HCT116 (cell line): ENCODE measurements around the gene NRBF2. TPM values are rescaled to one million over a fixed set of nuclear protein-coding genes. Genes with fewer than 3 reads are reported as not detected.

Source experiments
- ATAC-seq: fragments of 200-7000 bp; cut with Tn5 transposase; 2 replicates; pipeline ENCODE4 v1.9.1; 2020; ENCODE audit warnings: mild to moderate bottlenecking, moderate library complexity
- BruUV-seq: library from RNA; stranded (reverse); fragments of 400-500 nt; replicated peaks from 2 replicates; lab custom pipeline; 2021; lab: Mats Ljungman, UMichigan
- CTCF ChIA-PET: fragments of 300-600 bp; sonication (Branson Sonifier 250); formaldehyde crosslinking; loops from one replicate; lab custom pipeline; 2021; ENCODE audit warnings: antibody characterized with exemption; lab: Charles Lee
- POLR2A ChIA-PET: fragments of 300-600, 350-600 bp; sonication (Branson Sonifier 250); formaldehyde crosslinking; loops from one replicate; lab custom pipeline; 2021; ENCODE audit warnings: antibody characterized with exemption; lab: Charles Lee
- RAD21 ChIA-PET, 2 experiments: fragments of 300-600 bp; sonication (Branson Sonifier 250); formaldehyde crosslinking; loops; one replicate each; lab custom pipeline; 2023; ENCODE audit warnings: low total read pairs in 2 of 2; ENCODE audit not compliant: uncharacterized antibody in 2 of 2, unreplicated experiment in 2 of 2, low non-redundant PET in 1 of 2; lab: Charles Lee
- DNase-seq: peaks from one replicate; pipeline ENCODE4 v3.0.0-alpha.2; 2010; ENCODE audit warnings: low read depth, low spot score
- H2AFZ ChIP-seq: fragments of 200-600 bp; shearing (Covaris generic), sonication (generic); 2 replicates; pipeline ENCODE4 v1.6.1; 2017; ENCODE audit warnings: low read depth, mixed run types, mixed read lengths, antibody characterized with exemption, low read length; ENCODE audit not compliant: poor library complexity, severe bottlenecking
- H3K27ac ChIP-seq: 2 replicates; pipeline ENCODE4 v1.5.1; 2012; ENCODE audit warnings: low read depth, low read length
- H3K27me3 ChIP-seq: fragments of 200-600 bp; sonication (generic); 2 replicates; pipeline ENCODE4 v1.6.1; 2016; ENCODE audit warnings: mixed run types, low read length, mixed read lengths; ENCODE audit not compliant: insufficient read depth
- H3K36me3 ChIP-seq, 2 experiments: fragments of 200-500 bp in 1 of 2; fragments of 200-600 bp in 1 of 2; sonication (Bioruptor generic) in 1 of 2; sonication (generic) in 1 of 2; 2 replicates each; pipeline versions ENCODE4 v1.5.1 to v1.6.1; 2014 to 2016; ENCODE audit warnings: low read length in 2 of 2, inconsistent platforms in 1 of 2, mixed read lengths in 1 of 2, mixed run types in 1 of 2; ENCODE audit not compliant: insufficient read depth in 2 of 2, control insufficient read depth in 1 of 2
- H3K4me1 ChIP-seq, 2 experiments: fragments of 200-600 bp in 1 of 2; sonication (generic) in 1 of 2; 2 replicates each; pipeline versions ENCODE4 v1.5.1 to v1.6.1; 2012 to 2017; ENCODE audit warnings: low read length in 2 of 2, inconsistent platforms in 1 of 2, mild to moderate bottlenecking in 1 of 2, mixed read lengths in 1 of 2, mixed run types in 1 of 2, moderate library complexity in 1 of 2; ENCODE audit not compliant: insufficient read depth in 2 of 2, control insufficient read depth in 1 of 2
- H3K4me2 ChIP-seq: fragments of 200-600 bp; sonication (generic); 2 replicates; pipeline ENCODE4 v1.6.1; 2017; ENCODE audit warnings: mixed run types, low read length, mixed read lengths
- H3K4me3 ChIP-seq, 2 experiments: fragments of 200-600 bp in 1 of 2; sonication (generic) in 1 of 2; replicated peaks in 1 of 2; 2 replicates each; pipeline ENCODE4 v1.5.1; 2011 to 2016; ENCODE audit warnings: low read length in 2 of 2, control low read depth in 1 of 2, low read depth in 1 of 2, mild to moderate bottlenecking in 1 of 2, mixed read lengths in 1 of 2, mixed run types in 1 of 2
- H3K79me2 ChIP-seq: fragments of 200-600 bp; sonication (generic); 2 replicates; pipeline ENCODE4 v1.6.1; 2017; ENCODE audit warnings: mild to moderate bottlenecking, mixed run types, low read length, moderate library complexity, mixed read lengths; ENCODE audit not compliant: insufficient read depth
- H3K9ac ChIP-seq: fragments of 200-600 bp; sonication (generic); 2 replicates; pipeline ENCODE4 v1.6.1; 2016; ENCODE audit warnings: low read length, mixed read lengths
- H3K9me2 ChIP-seq: fragments of 200-600 bp; sonication (generic), shearing (Covaris generic); 2 replicates; pipeline ENCODE4 v1.6.1; 2017; ENCODE audit warnings: mixed run types, mild to moderate bottlenecking, moderate library complexity; ENCODE audit not compliant: insufficient read depth
- H3K9me3 ChIP-seq, 2 experiments: fragments of 200-500 bp in 1 of 2; fragments of 200-600 bp in 1 of 2; sonication (Bioruptor generic) in 1 of 2; sonication (generic) in 1 of 2; 2 replicates each; pipeline ENCODE4 v1.6.1; 2014 to 2017; ENCODE audit warnings: low read length in 2 of 2, mixed read lengths in 2 of 2, inconsistent platforms in 1 of 2, low read depth in 1 of 2, mild to moderate bottlenecking in 1 of 2, mixed run types in 1 of 2, moderate library complexity in 1 of 2; ENCODE audit not compliant: control insufficient read depth in 1 of 2, insufficient read depth in 1 of 2
- H4K20me1 ChIP-seq: fragments of 200-600 bp; sonication (generic), shearing (Covaris generic); 2 replicates; pipeline ENCODE4 v1.6.1; 2017; ENCODE audit warnings: mixed run types, mild to moderate bottlenecking, moderate library complexity; ENCODE audit not compliant: insufficient read depth
- CBX3 ChIP-seq: IDR thresholded peaks from 2 replicates; pipeline ENCODE4 v1.6.1; 2012; ENCODE audit warnings: low read depth
- CEBPB ChIP-seq: IDR thresholded peaks from 2 replicates; pipeline ENCODE4 v1.6.1; 2012; ENCODE audit warnings: low read depth
- EGR1 ChIP-seq: IDR thresholded peaks from 2 replicates; pipeline ENCODE4 v1.6.1; 2012; ENCODE audit warnings: low read depth
- ELF1 ChIP-seq: IDR thresholded peaks from 2 replicates; pipeline ENCODE4 v1.6.1; 2012; ENCODE audit warnings: low read depth, borderline replicate concordance
- EZH2 ChIP-seq: fragments of 200-600 bp; sonication (generic); IDR thresholded peaks from 2 replicates; pipeline ENCODE4 v1.6.1; 2017; ENCODE audit warnings: antibody characterized with exemption, mixed run types
- EZH2phosphoT487 ChIP-seq: fragments of 200-600 bp; IDR thresholded peaks from 2 replicates; pipeline ENCODE4 v1.6.1; 2018; ENCODE audit warnings: antibody characterized with exemption, borderline replicate concordance
- FOSL1 ChIP-seq: IDR thresholded peaks from 2 replicates; pipeline ENCODE4 v1.6.1; 2012; ENCODE audit warnings: low read depth
- JUND ChIP-seq: IDR thresholded peaks from 2 replicates; pipeline ENCODE4 v1.6.1; 2012
- SRF ChIP-seq: IDR thresholded peaks from 2 replicates; pipeline ENCODE4 v1.6.1; 2012; ENCODE audit warnings: low read depth
- TCF7L2 ChIP-seq: IDR thresholded peaks from 2 replicates; pipeline ENCODE4 v1.7.0; 2011; ENCODE audit warnings: borderline replicate concordance, inconsistent platforms; ENCODE audit not compliant: insufficient read depth, insufficient read length; ENCODE audit errors: extremely low read depth
- YY1 ChIP-seq: IDR thresholded peaks from 2 replicates; pipeline ENCODE4 v1.6.1; 2011; ENCODE audit warnings: low read length, low read depth, moderate library complexity, mild to moderate bottlenecking; ENCODE audit not compliant: insufficient replicate concordance; ENCODE audit errors: extremely low read depth
- ZFX ChIP-seq: fragments of 450-650 bp; IDR thresholded peaks from 2 replicates; pipeline ENCODE4 v1.6.1; 2017
- ZNF274 ChIP-seq: fragments of 200-500 bp; sonication (Bioruptor generic); IDR thresholded peaks from 2 replicates; pipeline ENCODE4 v1.6.1; 2014; ENCODE audit warnings: mild to moderate bottlenecking, low read depth, low read length, inconsistent platforms
- intact Hi-C: fragments of 100-400 bp; cut with micrococcal nuclease; formaldehyde crosslinking; loops from 2 replicates; pipeline ENCODE4 v1.10.0; 2022
- total RNA-seq: library from RNA; stranded (reverse); gene quantifications from one replicate; pipeline ENCODE4 v1.2.1, GENCODE V29; 2021; ENCODE audit not compliant: unreplicated experiment
- TF ChIP-seq, protein P1 (sequence below), 3 experiments: fragments of 200-600 bp in 1 of 3; sonication (generic) in 1 of 3; IDR thresholded peaks in 2 of 3; conservative IDR thresholded peaks in 1 of 3; 2 replicates each; pipeline ENCODE4 v1.5.1; 2012 to 2017; ENCODE audit warnings: low read depth in 2 of 3, low read length in 2 of 3, antibody characterized with exemption in 1 of 3, borderline replicate concordance in 1 of 3, control low read depth in 1 of 3, mild to moderate bottlenecking in 1 of 3, mixed read lengths in 1 of 3, mixed run types in 1 of 3, moderate library complexity in 1 of 3; ENCODE audit not compliant: insufficient read depth in 1 of 3
- TF ChIP-seq, protein P2 (sequence below): IDR thresholded peaks from 2 replicates; pipeline ENCODE4 v1.6.1; 2012
- TF ChIP-seq, protein P3 (sequence below): IDR thresholded peaks from 2 replicates; pipeline ENCODE4 v1.6.1; 2012

The NRBF2 gene
- total RNA-seq, 1 experiment from 2014 or later: 20.2 TPM

DNA sequence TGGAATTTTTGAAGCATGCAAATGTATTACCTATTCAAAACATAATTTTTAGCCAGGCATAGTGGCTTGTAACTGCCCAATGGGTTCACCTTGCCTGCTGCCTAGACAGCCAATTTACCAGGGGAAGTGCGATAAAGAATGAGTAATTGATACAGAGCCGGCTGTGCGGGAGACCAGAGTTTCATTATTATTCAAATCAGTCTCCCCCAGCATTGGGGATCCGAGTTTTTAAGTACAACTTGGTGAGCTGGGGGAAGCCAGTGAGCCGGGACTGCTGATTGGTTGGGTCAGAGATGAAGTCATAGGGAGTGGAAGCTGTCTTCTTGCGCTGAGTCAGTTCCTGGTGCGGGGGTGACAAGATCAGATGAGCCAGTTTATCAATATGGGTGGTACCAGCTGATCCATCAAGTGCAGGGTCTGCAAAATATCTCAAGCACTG lies 29.1 kb upstream of the NRBF2 start:
- Histone ChIP-seq H3K4me2 (no peak overlapping the region), H3K79me2 (no peaks in the 10 kb centered on the region), H3K9ac (no peak overlapping the region), H3K36me3 (no peaks in the 10 kb centered on the region), H3K9me2 (no peaks in the 10 kb centered on the region), H3K9me3 (no peaks in the 10 kb centered on the region), H3K4me1 (no peaks in the 10 kb centered on the region; a peak in 1 of 4 replicates), H3K27ac (no peak overlapping the region), H3K27me3 (no peaks in the 10 kb centered on the region), H4K20me1 (no peaks in the 10 kb centered on the region), H2AFZ (no peak overlapping the region), H3K4me3 (no peak overlapping the region)
- ChIA-PET RAD21 (no interaction called here), CTCF (no interaction called here), POLR2A (no interaction called here)
- TF ChIP-seq EGR1 (no peak), SRF (no peak), YY1 (no peak), EZH2phosphoT487 (no peak), CEBPB (no peak), FOSL1 (no peak)
- intact Hi-C loops: no loop called here
- BruUV-seq: no TSS peak
- no peak for DNase-seq
- ATAC-seq: no peak

DNA sequence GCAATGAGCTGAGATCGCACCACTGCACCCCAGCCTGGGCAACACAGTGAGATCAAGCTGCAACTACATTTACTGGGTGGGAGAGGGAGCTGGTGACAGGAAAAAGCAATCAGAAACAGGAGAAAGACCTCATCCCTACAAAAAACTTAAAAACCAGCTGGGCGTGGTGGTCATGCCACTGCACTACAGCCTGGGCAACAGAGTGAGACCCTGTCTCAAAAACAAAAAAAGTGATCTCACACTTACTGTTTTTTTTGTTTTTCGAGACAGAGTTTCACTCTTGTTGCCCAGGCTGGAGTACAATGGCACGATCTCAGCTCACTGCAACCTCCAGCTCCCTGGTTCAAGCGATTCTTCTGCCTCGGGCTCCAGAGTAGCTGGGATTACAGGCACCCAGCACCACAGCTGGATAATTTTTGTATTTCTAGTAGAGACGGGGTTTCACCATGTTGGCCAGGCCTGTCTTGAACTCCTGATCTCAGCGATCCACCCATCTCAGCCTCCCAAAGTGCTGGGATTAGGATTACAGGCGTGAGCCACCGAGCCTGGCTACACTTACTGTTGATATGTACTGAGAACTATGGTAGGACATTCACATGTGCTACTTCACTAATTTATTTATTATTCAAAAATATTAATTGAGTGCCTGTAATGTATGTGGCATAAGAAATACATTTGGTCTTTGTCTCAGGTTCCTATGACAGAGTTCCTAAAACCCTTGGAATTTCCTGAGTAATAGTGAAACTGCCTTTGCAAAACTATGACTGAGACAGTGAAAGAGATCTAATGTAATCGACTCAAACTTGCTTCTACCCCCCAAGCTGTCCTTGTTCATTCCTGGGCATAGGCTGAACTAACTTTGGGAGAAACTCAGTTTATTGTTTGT lies 27.7 kb upstream of the NRBF2 start:
- no peaks in the 10 kb centered on the region for H3K79me2 ChIP-seq
- no peaks in the 10 kb centered on the region for H4K20me1 ChIP-seq
- ChIA-PET CTCF (no interaction called here), POLR2A (no interaction called here), RAD21 (no interaction called here)
- intact Hi-C loops: no loop called here
- no peak overlapping the region for H3K9ac ChIP-seq
- no peak for DNase-seq
- H3K36me3 ChIP-seq: no peaks in the 10 kb centered on the region
- no peaks in the 10 kb centered on the region for H3K9me3 ChIP-seq
- no peaks in the 10 kb centered on the region for H3K27me3 ChIP-seq
- no peaks in the 10 kb centered on the region; a peak in 1 of 4 replicates for H3K4me1 ChIP-seq
- no peaks in the 10 kb centered on the region for H3K9me2 ChIP-seq
- no peak overlapping the region for H2AFZ ChIP-seq
- H3K27ac ChIP-seq: no peak overlapping the region
- H3K4me2 ChIP-seq: no peak overlapping the region
- no peak for ATAC-seq
- no TSS peak for BruUV-seq
- H3K4me3 ChIP-seq: no peak overlapping the region
- TF ChIP-seq, protein P1, sequence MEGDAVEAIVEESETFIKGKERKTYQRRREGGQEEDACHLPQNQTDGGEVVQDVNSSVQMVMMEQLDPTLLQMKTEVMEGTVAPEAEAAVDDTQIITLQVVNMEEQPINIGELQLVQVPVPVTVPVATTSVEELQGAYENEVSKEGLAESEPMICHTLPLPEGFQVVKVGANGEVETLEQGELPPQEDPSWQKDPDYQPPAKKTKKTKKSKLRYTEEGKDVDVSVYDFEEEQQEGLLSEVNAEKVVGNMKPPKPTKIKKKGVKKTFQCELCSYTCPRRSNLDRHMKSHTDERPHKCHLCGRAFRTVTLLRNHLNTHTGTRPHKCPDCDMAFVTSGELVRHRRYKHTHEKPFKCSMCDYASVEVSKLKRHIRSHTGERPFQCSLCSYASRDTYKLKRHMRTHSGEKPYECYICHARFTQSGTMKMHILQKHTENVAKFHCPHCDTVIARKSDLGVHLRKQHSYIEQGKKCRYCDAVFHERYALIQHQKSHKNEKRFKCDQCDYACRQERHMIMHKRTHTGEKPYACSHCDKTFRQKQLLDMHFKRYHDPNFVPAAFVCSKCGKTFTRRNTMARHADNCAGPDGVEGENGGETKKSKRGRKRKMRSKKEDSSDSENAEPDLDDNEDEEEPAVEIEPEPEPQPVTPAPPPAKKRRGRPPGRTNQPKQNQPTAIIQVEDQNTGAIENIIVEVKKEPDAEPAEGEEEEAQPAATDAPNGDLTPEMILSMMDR (IDR thresholded peaks at IDR 0.05 in 2 of 3, conservative IDR thresholded peaks at IDR 0.05 in 1 of 3; ENCODE audit: borderline replicate concordance in 1 of 3, insufficient read depth in 1 of 3, low read depth in 2 of 3, low read length in 2 of 3): no peak
- TF ChIP-seq EZH2: no peak
- TF ChIP-seq ELF1: no peak
- TF ChIP-seq CEBPB: no peak
- no peak for TF ChIP-seq ZNF274
- TF ChIP-seq, protein P2, sequence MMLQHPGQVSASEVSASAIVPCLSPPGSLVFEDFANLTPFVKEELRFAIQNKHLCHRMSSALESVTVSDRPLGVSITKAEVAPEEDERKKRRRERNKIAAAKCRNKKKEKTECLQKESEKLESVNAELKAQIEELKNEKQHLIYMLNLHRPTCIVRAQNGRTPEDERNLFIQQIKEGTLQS: no peak
- no peak for TF ChIP-seq EGR1
- TF ChIP-seq EZH2phosphoT487: no peak
- TF ChIP-seq SRF: no peak
- no peak for TF ChIP-seq JUND
- no peak for TF ChIP-seq TCF7L2
- no peak for TF ChIP-seq ZFX
- no peak for TF ChIP-seq CBX3
- TF ChIP-seq, protein P3, sequence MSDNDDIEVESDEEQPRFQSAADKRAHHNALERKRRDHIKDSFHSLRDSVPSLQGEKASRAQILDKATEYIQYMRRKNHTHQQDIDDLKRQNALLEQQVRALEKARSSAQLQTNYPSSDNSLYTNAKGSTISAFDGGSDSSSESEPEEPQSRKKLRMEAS: no peak
